ENCODE measurements around the gene BIK. TPM values are rescaled to one million over a fixed set of nuclear protein-coding genes. Genes with fewer than 3 reads are reported as not detected.

Gene BIK
- total and polyA plus RNA-seq, 2 experiments from 2014 or later, result 9.6 to 9.8 TPM

DNA sequence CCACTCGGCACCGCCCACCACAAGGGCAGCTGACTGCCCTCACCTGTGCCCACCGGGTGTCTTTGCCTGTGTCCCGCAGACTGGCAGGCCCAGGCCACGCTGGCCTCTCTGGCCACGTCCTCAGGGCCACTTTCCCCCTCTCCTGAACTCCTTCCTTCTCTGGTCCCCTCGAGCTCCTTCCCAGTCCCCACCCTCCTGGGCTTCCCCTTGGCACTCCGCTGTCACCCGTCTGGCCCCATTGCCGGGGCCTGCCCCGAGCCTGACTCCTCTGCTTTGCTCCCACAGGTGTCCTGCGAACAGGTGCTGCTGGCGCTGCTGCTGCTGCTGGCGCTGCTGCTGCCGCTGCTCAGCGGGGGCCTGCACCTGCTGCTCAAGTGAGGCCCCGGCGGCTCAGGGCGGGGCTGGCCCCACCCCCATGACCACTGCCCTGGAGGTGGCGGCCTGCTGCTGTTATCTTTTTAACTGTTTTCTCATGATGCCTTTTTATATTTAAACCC is 18.4 kb downstream of the BIK start:
- Mint-ChIP-seq H3K27me3 (ENCODE audit: insufficient read depth, low read depth, poor library complexity) (peaks cover 3% of the 10 kb centered on the region), H3K4me1 (peaks cover 8% of the 10 kb centered on the region; the same call in 2 of the 3 replicates), H3K36me3 (ENCODE audit: low read depth) (peaks cover 10% of the 10 kb centered on the region; the same call in 2 of the 3 replicates), H3K9me3 (no peaks in the 10 kb centered on the region), H3K4me3 (no peak overlapping the region), H3K27ac (no peak overlapping the region)
- Histone ChIP-seq H3F3A (replicated peaks; ENCODE audit: low read depth) (no peaks in the 10 kb centered on the region; the same call in 1 of the 2 replicates), H3K27me3 (ENCODE audit: insufficient read depth) (no peaks in the 10 kb centered on the region), H4K20me1 (replicated peaks; ENCODE audit: insufficient read depth) (0 out of 2 replicates have a peak, but pooled peaks cover 10% of the 10 kb centered on the region), H3K9me2 (ENCODE audit: insufficient read depth) (no peaks in the 10 kb centered on the region), H2AFZ (no peak overlapping the region), H3K79me2 (replicated peaks; ENCODE audit: insufficient read depth) (no peaks in the 10 kb centered on the region), H3K4me1 (ENCODE audit: insufficient read depth) (no peaks in the 10 kb centered on the region; the same call in 1 of the 2 replicates), H3K4me3 (no peak overlapping the region), H3K27ac (ENCODE audit: low read depth) (no peak overlapping the region), H3K4me2 (peak overlapping the region; percentile 49; the same call in 1 of the 2 replicates), H3K36me3 (ENCODE audit: insufficient read depth) (no peaks in the 10 kb centered on the region)
- ATAC-seq (peak; percentile 66), DNase-seq (ENCODE audit: low spot score) (peak; percentile 39)
- no peak for TF ChIP-seq EZH2 (IDR thresholded peaks at IDR 0.05; ENCODE audit: low read depth, unreplicated experiment)
- TF ChIP-seq, protein P1, sequence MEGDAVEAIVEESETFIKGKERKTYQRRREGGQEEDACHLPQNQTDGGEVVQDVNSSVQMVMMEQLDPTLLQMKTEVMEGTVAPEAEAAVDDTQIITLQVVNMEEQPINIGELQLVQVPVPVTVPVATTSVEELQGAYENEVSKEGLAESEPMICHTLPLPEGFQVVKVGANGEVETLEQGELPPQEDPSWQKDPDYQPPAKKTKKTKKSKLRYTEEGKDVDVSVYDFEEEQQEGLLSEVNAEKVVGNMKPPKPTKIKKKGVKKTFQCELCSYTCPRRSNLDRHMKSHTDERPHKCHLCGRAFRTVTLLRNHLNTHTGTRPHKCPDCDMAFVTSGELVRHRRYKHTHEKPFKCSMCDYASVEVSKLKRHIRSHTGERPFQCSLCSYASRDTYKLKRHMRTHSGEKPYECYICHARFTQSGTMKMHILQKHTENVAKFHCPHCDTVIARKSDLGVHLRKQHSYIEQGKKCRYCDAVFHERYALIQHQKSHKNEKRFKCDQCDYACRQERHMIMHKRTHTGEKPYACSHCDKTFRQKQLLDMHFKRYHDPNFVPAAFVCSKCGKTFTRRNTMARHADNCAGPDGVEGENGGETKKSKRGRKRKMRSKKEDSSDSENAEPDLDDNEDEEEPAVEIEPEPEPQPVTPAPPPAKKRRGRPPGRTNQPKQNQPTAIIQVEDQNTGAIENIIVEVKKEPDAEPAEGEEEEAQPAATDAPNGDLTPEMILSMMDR (conservative IDR thresholded peaks at IDR 0.05; ENCODE audit: low read depth in 2 of 2), result no peak
- TF ChIP-seq ZNF114 (CRISPR knock-in tag; IDR thresholded peaks at IDR 0.05), result no peak
- TF ChIP-seq, protein P2, sequence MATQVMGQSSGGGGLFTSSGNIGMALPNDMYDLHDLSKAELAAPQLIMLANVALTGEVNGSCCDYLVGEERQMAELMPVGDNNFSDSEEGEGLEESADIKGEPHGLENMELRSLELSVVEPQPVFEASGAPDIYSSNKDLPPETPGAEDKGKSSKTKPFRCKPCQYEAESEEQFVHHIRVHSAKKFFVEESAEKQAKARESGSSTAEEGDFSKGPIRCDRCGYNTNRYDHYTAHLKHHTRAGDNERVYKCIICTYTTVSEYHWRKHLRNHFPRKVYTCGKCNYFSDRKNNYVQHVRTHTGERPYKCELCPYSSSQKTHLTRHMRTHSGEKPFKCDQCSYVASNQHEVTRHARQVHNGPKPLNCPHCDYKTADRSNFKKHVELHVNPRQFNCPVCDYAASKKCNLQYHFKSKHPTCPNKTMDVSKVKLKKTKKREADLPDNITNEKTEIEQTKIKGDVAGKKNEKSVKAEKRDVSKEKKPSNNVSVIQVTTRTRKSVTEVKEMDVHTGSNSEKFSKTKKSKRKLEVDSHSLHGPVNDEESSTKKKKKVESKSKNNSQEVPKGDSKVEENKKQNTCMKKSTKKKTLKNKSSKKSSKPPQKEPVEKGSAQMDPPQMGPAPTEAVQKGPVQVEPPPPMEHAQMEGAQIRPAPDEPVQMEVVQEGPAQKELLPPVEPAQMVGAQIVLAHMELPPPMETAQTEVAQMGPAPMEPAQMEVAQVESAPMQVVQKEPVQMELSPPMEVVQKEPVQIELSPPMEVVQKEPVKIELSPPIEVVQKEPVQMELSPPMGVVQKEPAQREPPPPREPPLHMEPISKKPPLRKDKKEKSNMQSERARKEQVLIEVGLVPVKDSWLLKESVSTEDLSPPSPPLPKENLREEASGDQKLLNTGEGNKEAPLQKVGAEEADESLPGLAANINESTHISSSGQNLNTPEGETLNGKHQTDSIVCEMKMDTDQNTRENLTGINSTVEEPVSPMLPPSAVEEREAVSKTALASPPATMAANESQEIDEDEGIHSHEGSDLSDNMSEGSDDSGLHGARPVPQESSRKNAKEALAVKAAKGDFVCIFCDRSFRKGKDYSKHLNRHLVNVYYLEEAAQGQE (IDR thresholded peaks at IDR 0.05; ENCODE audit: unreplicated experiment), result no peak
- TF ChIP-seq, protein P3, sequence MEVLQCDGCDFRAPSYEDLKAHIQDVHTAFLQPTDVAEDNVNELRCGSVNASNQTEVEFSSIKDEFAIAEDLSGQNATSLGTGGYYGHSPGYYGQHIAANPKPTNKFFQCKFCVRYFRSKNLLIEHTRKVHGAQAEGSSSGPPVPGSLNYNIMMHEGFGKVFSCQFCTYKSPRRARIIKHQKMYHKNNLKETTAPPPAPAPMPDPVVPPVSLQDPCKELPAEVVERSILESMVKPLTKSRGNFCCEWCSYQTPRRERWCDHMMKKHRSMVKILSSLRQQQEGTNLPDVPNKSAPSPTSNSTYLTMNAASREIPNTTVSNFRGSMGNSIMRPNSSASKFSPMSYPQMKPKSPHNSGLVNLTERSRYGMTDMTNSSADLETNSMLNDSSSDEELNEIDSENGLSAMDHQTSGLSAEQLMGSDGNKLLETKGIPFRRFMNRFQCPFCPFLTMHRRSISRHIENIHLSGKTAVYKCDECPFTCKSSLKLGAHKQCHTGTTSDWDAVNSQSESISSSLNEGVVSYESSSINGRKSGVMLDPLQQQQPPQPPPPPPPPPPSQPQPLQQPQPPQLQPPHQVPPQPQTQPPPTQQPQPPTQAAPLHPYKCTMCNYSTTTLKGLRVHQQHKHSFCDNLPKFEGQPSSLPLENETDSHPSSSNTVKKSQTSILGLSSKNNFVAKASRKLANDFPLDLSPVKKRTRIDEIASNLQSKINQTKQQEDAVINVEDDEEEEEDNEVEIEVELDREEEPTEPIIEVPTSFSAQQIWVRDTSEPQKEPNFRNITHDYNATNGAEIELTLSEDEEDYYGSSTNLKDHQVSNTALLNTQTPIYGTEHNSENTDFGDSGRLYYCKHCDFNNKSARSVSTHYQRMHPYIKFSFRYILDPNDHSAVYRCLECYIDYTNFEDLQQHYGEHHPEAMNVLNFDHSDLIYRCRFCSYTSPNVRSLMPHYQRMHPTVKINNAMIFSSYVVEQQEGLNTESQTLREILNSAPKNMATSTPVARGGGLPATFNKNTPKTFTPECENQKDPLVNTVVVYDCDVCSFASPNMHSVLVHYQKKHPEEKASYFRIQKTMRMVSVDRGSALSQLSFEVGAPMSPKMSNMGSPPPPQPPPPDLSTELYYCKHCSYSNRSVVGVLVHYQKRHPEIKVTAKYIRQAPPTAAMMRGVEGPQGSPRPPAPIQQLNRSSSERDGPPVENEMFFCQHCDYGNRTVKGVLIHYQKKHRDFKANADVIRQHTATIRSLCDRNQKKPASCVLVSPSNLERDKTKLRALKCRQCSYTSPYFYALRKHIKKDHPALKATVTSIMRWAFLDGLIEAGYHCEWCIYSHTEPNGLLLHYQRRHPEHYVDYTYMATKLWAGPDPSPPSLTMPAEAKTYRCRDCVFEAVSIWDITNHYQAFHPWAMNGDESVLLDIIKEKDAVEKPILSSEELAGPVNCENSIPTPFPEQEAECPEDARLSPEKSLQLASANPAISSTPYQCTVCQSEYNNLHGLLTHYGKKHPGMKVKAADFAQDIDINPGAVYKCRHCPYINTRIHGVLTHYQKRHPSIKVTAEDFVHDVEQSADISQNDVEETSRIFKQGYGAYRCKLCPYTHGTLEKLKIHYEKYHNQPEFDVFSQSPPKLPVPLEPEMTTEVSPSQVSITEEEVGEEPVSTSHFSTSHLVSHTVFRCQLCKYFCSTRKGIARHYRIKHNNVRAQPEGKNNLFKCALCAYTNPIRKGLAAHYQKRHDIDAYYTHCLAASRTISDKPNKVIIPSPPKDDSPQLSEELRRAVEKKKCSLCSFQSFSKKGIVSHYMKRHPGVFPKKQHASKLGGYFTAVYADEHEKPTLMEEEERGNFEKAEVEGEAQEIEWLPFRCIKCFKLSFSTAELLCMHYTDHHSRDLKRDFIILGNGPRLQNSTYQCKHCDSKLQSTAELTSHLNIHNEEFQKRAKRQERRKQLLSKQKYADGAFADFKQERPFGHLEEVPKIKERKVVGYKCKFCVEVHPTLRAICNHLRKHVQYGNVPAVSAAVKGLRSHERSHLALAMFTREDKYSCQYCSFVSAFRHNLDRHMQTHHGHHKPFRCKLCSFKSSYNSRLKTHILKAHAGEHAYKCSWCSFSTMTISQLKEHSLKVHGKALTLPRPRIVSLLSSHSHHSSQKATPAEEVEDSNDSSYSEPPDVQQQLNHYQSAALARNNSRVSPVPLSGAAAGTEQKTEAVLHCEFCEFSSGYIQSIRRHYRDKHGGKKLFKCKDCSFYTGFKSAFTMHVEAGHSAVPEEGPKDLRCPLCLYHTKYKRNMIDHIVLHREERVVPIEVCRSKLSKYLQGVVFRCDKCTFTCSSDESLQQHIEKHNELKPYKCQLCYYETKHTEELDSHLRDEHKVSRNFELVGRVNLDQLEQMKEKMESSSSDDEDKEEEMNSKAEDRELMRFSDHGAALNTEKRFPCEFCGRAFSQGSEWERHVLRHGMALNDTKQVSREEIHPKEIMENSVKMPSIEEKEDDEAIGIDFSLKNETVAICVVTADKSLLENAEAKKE (CRISPR knock-in tag; IDR thresholded peaks at IDR 0.05), result no peak
- no peak for TF ChIP-seq STAT1 (IDR thresholded peaks at IDR 0.05; ENCODE audit: unreplicated experiment)
- TF ChIP-seq POLR2AphosphoS5 (IDR thresholded peaks at IDR 0.05; ENCODE audit: low read depth), result no peak
- no peak for TF ChIP-seq EZH2phosphoT487 (IDR thresholded peaks at IDR 0.05; ENCODE audit: unreplicated experiment)
- no peak for TF ChIP-seq ZNF331 (CRISPR knock-in tag; IDR thresholded peaks at IDR 0.05; ENCODE audit: low read depth)
- TF ChIP-seq CREB1 (CRISPR knock-in tag; IDR thresholded peaks at IDR 0.05; ENCODE audit: low read depth), result no peak
